HG03060 (cell line): ENCODE results near the gene BRIX1.
"Not testable (repeated sequence)": the region's sequence is repeated elsewhere in the genome, so short reads cannot be mapped to it uniquely, and the experiment has no call there.

Source experiments
- ATAC-seq: cut with Tn5 transposase; IDR thresholded peaks from one replicate; pipeline ENCODE4 v1.9.1; 2021; ENCODE audit warnings: low read depth, moderate number of reproducible peaks; ENCODE audit not compliant: unreplicated experiment

The BRIX1 gene

DNA sequence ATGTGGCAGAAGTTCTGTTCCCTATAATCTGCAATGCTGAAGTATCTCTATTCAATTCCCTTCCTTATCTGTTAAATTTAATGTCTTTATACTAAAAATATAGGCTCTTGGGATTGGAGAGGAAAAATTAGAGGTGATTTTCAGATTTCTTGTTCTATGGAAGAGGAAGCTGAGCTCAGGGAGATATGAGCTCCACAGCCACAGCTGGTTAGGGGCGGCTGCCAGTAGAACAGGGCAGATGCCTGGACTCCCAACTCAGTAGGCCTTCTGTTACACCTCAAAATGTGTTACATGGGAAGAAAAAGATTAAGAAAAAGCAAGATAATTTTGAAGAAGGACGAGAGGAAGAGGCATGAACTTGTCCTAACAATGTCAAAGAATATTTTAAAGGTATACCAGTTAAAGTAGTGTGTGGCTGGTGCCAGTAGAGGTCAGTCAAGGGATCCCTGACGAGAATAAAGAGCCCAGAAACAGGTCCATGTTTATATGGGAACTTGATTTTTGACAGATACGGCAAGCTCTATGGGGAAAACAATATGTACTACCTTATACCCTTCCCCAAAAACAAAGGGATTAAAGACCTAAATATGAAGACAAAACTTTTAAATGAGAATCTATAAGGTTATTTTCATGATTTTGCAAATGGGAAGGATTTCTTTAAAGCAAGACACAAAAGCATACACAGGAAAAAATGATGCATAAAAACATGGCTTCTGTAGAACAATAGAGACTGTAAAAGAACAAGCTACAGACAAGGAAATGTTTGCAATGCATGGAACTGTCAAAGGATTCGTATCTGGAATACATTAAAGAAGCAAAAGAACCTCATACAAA lies 42.6 kb downstream of the BRIX1 start:
- no peak for ATAC-seq

DNA sequence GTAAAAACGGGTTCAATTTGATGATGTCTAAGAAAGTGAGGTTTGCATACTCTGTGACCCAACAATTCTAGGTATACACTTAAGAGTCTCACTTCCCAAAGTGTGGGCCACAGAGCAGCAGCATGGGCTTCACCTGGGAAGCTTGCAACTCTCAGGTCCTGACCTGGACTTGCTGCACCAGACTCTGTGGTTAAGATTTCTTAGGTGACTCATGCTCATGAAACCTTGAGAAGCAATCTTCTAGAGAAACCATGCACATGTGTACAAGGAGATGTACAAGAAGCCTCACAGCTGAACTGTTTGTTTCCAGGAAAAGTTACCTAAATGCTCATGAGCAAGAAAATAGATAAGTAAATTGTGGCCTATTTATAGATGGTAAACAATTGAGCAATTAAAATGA lies 43.8 kb downstream of the BRIX1 start:
- ATAC-seq, result peak; percentile 91

DNA sequence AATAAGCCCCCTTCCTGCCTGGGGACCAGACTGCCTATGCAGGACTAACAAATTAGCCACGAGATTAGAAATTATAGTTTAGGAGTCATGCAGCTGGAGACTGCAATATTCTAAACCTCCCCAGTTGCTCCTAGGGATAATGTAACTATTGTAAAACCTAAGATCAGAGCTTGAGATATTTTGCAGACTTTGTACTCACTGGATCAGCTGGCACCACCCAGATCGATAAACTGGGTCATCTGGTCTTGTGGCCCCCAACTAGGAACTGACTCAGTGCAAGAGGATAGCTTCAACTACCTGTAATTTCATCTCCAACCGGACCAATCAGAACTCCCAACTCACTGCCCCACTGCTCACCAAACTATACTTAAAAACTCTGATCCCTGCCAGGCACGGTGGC lies 52.0 kb downstream of the BRIX1 start:
- ATAC-seq, result no peak

GRCh38 chr5:34968258-34968657 lies 52.7 kb downstream of the BRIX1 start:
- no peak for ATAC-seq

GRCh38 chr5:34970552-34970951 lies 55.0 kb downstream of the BRIX1 start:
- no peak for ATAC-seq

DNA sequence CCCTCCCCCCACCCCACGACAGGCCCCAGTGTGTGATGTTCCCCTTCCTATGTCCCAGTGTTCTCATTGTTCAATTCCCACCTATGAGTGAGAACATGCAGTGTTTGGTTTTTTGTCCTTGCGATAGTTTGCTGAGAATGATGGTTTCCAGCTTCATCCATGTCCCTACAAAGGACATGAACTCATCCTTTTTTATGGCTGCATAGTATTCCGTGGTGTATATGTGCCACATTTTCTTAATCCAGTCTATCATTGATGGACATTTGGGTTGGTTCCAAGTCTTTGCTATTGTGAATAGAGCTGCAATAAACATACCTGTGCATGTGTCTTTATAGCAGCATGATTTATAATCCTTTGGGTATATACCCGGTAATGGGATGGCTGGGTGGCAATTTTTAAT lies 56.1 kb downstream of the BRIX1 start:
- not testable (repeated sequence) for ATAC-seq
